IMR-90 (cell line): ENCODE measurements around the gene TBC1D32. TPM values are rescaled to one million over a fixed set of nuclear protein-coding genes. Genes with fewer than 3 reads are reported as not detected.

Source experiments
- ATAC-seq: fragments of 200-7000 bp; cut with Tn5 transposase; 2 replicates; pipeline ENCODE4 v1.9.1; 2020; ENCODE audit warnings: low read depth, mild to moderate bottlenecking, moderate library complexity
- BruUV-seq: library from RNA; stranded (reverse); fragments of 400-500 nt; replicated peaks from 2 replicates; lab custom pipeline; 2021; lab: Mats Ljungman, UMichigan
- CTCF ChIA-PET: fragments of 300-600 bp; formaldehyde crosslinking; extraction: SDS; loops from one replicate; lab custom pipeline; 2021; ENCODE audit warnings: antibody characterized with exemption; lab: Yijun Ruan, JAX
- POLR2A ChIA-PET: fragments of 300-600 bp; sonication (Branson Sonifier 250); formaldehyde crosslinking; loops from one replicate; lab custom pipeline; 2022; ENCODE audit warnings: antibody characterized with exemption; ENCODE audit not compliant: unreplicated experiment; lab: Charles Lee
- DNase-seq: peaks from one replicate; pipeline ENCODE4 v3.0.0; 2013
- H2AFZ ChIP-seq: replicated peaks from 2 replicates; pipeline ENCODE3; 2013; ENCODE audit warnings: low read length, mild to moderate bottlenecking; ENCODE audit not compliant: poor library complexity
- H2AK5ac ChIP-seq: 2 replicates; pipeline ENCODE4 v1.6.1; 2013; ENCODE audit warnings: low read depth, low read length, inconsistent platforms
- H2AK9ac ChIP-seq: replicated peaks from 2 replicates; pipeline ENCODE3; 2013; ENCODE audit warnings: mild to moderate bottlenecking, low read depth, low read length, moderate library complexity; ENCODE audit not compliant: poor library complexity
- H2BK120ac ChIP-seq: 2 replicates; pipeline ENCODE4 v1.6.1; 2013; ENCODE audit warnings: low read depth, low read length, inconsistent platforms
- H2BK15ac ChIP-seq: 3 replicates; pipeline ENCODE4 v1.6.1; 2013; ENCODE audit warnings: low read depth, low read length, inconsistent platforms
- H2BK20ac ChIP-seq: 2 replicates; pipeline ENCODE4 v1.6.1; 2013; ENCODE audit warnings: low read depth, mild to moderate bottlenecking, inconsistent platforms, low read length, moderate library complexity
- H2BK5ac ChIP-seq: 2 replicates; pipeline ENCODE4 v1.6.1; 2013; ENCODE audit warnings: mild to moderate bottlenecking, low read depth, low read length, inconsistent platforms; ENCODE audit not compliant: poor library complexity, severe bottlenecking
- H3K14ac ChIP-seq: replicated peaks from 2 replicates; pipeline ENCODE4 v1.6.1; 2013; ENCODE audit warnings: low read depth, low read length, inconsistent platforms
- H3K18ac ChIP-seq: 2 replicates; pipeline ENCODE4 v1.6.1; 2013; ENCODE audit warnings: low read depth, low read length, control low read depth
- H3K23ac ChIP-seq: 2 replicates; pipeline ENCODE4 v1.6.1; 2013; ENCODE audit warnings: low read depth, low read length, inconsistent platforms
- H3K27ac ChIP-seq: 2 replicates; pipeline ENCODE4 v1.5.1; 2013; ENCODE audit warnings: mild to moderate bottlenecking, control low read depth, low read length; ENCODE audit not compliant: insufficient read depth
- H3K27me3 ChIP-seq: 2 replicates; pipeline ENCODE4 v1.6.1; 2013; ENCODE audit warnings: low read length; ENCODE audit not compliant: control insufficient read depth, insufficient read depth
- H3K36me3 ChIP-seq: 2 replicates; pipeline ENCODE4 v1.6.1; 2013; ENCODE audit warnings: low read length, mixed read lengths; ENCODE audit not compliant: control insufficient read depth, insufficient read depth
- H3K4ac ChIP-seq: 2 replicates; pipeline ENCODE4 v1.6.1; 2013; ENCODE audit warnings: low read depth, low read length, inconsistent platforms
- H3K4me1 ChIP-seq: 2 replicates; pipeline ENCODE4 v1.6.1; 2013; ENCODE audit warnings: low read length, mixed read lengths; ENCODE audit not compliant: control insufficient read depth, insufficient read depth
- H3K4me2 ChIP-seq: 2 replicates; pipeline ENCODE4 v1.6.1; 2013; ENCODE audit warnings: low read depth, mild to moderate bottlenecking, control low read depth, low read length, moderate library complexity
- H3K4me3 ChIP-seq: 2 replicates; pipeline ENCODE4 v1.5.1; 2013; ENCODE audit warnings: low read depth, mild to moderate bottlenecking, control low read depth, low read length, moderate library complexity; ENCODE audit not compliant: insufficient read depth
- H3K56ac ChIP-seq: 2 replicates; pipeline ENCODE4 v1.6.1; 2013; ENCODE audit warnings: low read length, inconsistent platforms; ENCODE audit not compliant: insufficient read depth; ENCODE audit errors: extremely low read depth
- H3K79me1 ChIP-seq, 2 experiments: 2 replicates each; pipeline ENCODE4 v1.6.1; 2013; ENCODE audit warnings: low read length in 2 of 2, inconsistent platforms in 1 of 2, low read depth in 1 of 2
- H3K9ac ChIP-seq: 2 replicates; pipeline ENCODE4 v1.6.1; 2013; ENCODE audit warnings: low read depth, low read length, control low read depth
- H3K9me1 ChIP-seq: 2 replicates; pipeline ENCODE4 v1.6.1; 2013; ENCODE audit warnings: low read length, inconsistent platforms; ENCODE audit not compliant: insufficient read depth
- H3K9me3 ChIP-seq: 2 replicates; pipeline ENCODE4 v1.6.1; 2013; ENCODE audit warnings: low read length; ENCODE audit not compliant: control insufficient read depth, insufficient read depth
- H4K20me1 ChIP-seq: 2 replicates; pipeline ENCODE4 v1.6.1; 2013; ENCODE audit warnings: low read length, inconsistent platforms; ENCODE audit not compliant: insufficient read depth
- H4K5ac ChIP-seq: 2 replicates; pipeline ENCODE4 v1.6.1; 2013; ENCODE audit warnings: mild to moderate bottlenecking, low read depth, low read length, control low read depth
- H4K8ac ChIP-seq, 2 experiments: 2 replicates each; pipeline ENCODE4 v1.6.1; 2013; ENCODE audit warnings: low read depth in 2 of 2, low read length in 2 of 2, control low read depth in 1 of 2, inconsistent platforms in 1 of 2
- H4K91ac ChIP-seq: 2 replicates; pipeline ENCODE4 v1.6.1; 2013; ENCODE audit warnings: low read depth, low read length, inconsistent platforms; ENCODE audit not compliant: insufficient read depth
- BHLHE40 ChIP-seq: fragments of 150-350 bp; IDR thresholded peaks from 2 replicates; pipeline ENCODE4 v1.6.1; 2016; ENCODE audit warnings: mild to moderate bottlenecking, low read depth, low read length
- CTCF ChIP-seq: conservative IDR thresholded peaks from 2 replicates; pipeline ENCODE4 v1.5.1; 2012; ENCODE audit warnings: mild to moderate bottlenecking, low read depth, low read length, improper control_type of control experiment
- ELK1 ChIP-seq: fragments of 150-350 bp; IDR thresholded peaks from 2 replicates; pipeline ENCODE4 v1.6.1; 2016; ENCODE audit warnings: low read depth, mild to moderate bottlenecking, low read length, moderate library complexity, borderline replicate concordance
- FOS ChIP-seq: fragments of 150-350 bp; IDR thresholded peaks from 2 replicates; pipeline ENCODE4 v1.6.1; 2016; ENCODE audit warnings: low read depth, low read length
- MXI1 ChIP-seq: IDR thresholded peaks from 2 replicates; pipeline ENCODE4 v1.6.1; 2012; ENCODE audit warnings: low read depth, mild to moderate bottlenecking, low read length, moderate library complexity, borderline replicate concordance
- POLR2A ChIP-seq: IDR thresholded peaks from 2 replicates; pipeline ENCODE4 v1.6.1; 2012; ENCODE audit warnings: mild to moderate bottlenecking, low read depth, low read length
- RCOR1 ChIP-seq: IDR thresholded peaks from 2 replicates; pipeline ENCODE4 v1.6.1; 2012; ENCODE audit warnings: mild to moderate bottlenecking, low read length, improper control_type of control experiment; ENCODE audit not compliant: insufficient replicate concordance
- RFX5 ChIP-seq: IDR thresholded peaks from 2 replicates; pipeline ENCODE4 v1.8.0; 2012; ENCODE audit warnings: low read depth, mild to moderate bottlenecking, low read length, moderate library complexity
- SMC3 ChIP-seq: fragments of 150-350 bp; IDR thresholded peaks from 2 replicates; pipeline ENCODE4 v1.6.1; 2016; ENCODE audit warnings: low read depth, mild to moderate bottlenecking, antibody characterized with exemption, low read length, moderate library complexity
- USF2 ChIP-seq: fragments of 150-350 bp; IDR thresholded peaks from 2 replicates; pipeline ENCODE4 v1.6.1; 2017; ENCODE audit warnings: mild to moderate bottlenecking, antibody characterized with exemption, low read length, low read depth
- dilution Hi-C: fragments of 300-500 bp; cut with HindIII; formaldehyde crosslinking; loops from one replicate; pipeline ENCODE4 v1.14.3; 2018; ENCODE audit warnings: low sequenced_read_pairs; ENCODE audit not compliant: unreplicated experiment
- in situ Hi-C: fragments of 300-500 bp; cut with MboI; formaldehyde crosslinking; loops from 3 replicates; pipeline ENCODE4 v1.14.3; 2019; ENCODE audit warnings: low sequenced_read_pairs, inconsistent platforms, mixed read lengths
- intact Hi-C: fragments of 100-400 bp; cut with micrococcal nuclease; formaldehyde crosslinking; loops from 2 replicates; pipeline ENCODE4 v1.10.0; 2022
- polyA plus RNA-seq, 3 experiments: library from polyadenylated mRNA; depleted of rRNA; stranded (reverse); fragments of >200 nt; gene quantifications; 2 replicates each; pipeline ENCODE4 v1.2.3, GENCODE V29; 2012; ENCODE audit warnings: low replicate concordance in 1 of 3
- total RNA-seq: library from RNA; depleted of rRNA; stranded (reverse); fragments of >200 nt; gene quantifications from 2 replicates; pipeline ENCODE4 v1.2.3, GENCODE V29; 2012

TBC1D32 gene
- total and polyA plus RNA-seq, 2 of the 4 experiments (the other 2 are of a cell fraction): 3.0 to 7.2 TPM

- TF ChIP-seq ELK1: no peak
- TF ChIP-seq BHLHE40: no peak
- no peak for TF ChIP-seq RCOR1
- TF ChIP-seq MXI1: no peak
- TF ChIP-seq CTCF: no peak
- TF ChIP-seq SMC3: no peak
- no peak for TF ChIP-seq POLR2A
- no peak for TF ChIP-seq RFX5
- no peak for TF ChIP-seq USF2
- TF ChIP-seq FOS: no peak
- CTCF ChIA-PET: no interaction called here
- Histone ChIP-seq H3K27ac (no peak overlapping the region), H2BK15ac (no peak overlapping the region), H3K4me3 (no peak overlapping the region), H2BK120ac (no peak overlapping the region), H2AFZ (no peak overlapping the region), H3K9ac (no peak overlapping the region), H3K79me1 (no peaks in the 10 kb centered on the region), H2AK5ac (no peak overlapping the region), H3K4me2 (no peak overlapping the region), H3K4me1 (no peaks in the 10 kb centered on the region; the same call in 1 of the 2 replicates), H4K20me1 (no peaks in the 10 kb centered on the region), H3K27me3 (no peaks in the 10 kb centered on the region), H4K91ac (no peak overlapping the region), H2BK5ac (no peak overlapping the region), H3K56ac (no peak overlapping the region), H3K9me3 (no peaks in the 10 kb centered on the region), H3K23ac (no peak overlapping the region), H3K36me3 (no peaks in the 10 kb centered on the region), H3K14ac (no peak overlapping the region), H3K18ac (no peak overlapping the region), H3K9me1 (no peaks in the 10 kb centered on the region), H2BK20ac (no peak overlapping the region), H4K5ac (no peak overlapping the region), H3K4ac (no peak overlapping the region), H2AK9ac (no peak overlapping the region), H4K8ac (no peak overlapping the region)
- ATAC-seq: no peak
- DNase-seq: no peak
- no TSS peak for BruUV-seq
- intact Hi-C loops (no loop called here), in situ Hi-C loops (no loop called here), dilution Hi-C loops (no loop called here)
- POLR2A ChIA-PET: no interaction called here
Measured at GRCh38 chr6:121161886-121162285, 172.4 kb downstream of the TBC1D32 start.
